Activated gamma-delta T cell treated with Interleukin-2 at 50 U/mL for 16 hours (primary cell): Measurements from ENCODE around the gene SEC24B.

Experiments used
- DNase-seq: peaks from one replicate; pipeline ENCODE4 v3.0.0-alpha.2; 2020

The SEC24B gene

DNA sequence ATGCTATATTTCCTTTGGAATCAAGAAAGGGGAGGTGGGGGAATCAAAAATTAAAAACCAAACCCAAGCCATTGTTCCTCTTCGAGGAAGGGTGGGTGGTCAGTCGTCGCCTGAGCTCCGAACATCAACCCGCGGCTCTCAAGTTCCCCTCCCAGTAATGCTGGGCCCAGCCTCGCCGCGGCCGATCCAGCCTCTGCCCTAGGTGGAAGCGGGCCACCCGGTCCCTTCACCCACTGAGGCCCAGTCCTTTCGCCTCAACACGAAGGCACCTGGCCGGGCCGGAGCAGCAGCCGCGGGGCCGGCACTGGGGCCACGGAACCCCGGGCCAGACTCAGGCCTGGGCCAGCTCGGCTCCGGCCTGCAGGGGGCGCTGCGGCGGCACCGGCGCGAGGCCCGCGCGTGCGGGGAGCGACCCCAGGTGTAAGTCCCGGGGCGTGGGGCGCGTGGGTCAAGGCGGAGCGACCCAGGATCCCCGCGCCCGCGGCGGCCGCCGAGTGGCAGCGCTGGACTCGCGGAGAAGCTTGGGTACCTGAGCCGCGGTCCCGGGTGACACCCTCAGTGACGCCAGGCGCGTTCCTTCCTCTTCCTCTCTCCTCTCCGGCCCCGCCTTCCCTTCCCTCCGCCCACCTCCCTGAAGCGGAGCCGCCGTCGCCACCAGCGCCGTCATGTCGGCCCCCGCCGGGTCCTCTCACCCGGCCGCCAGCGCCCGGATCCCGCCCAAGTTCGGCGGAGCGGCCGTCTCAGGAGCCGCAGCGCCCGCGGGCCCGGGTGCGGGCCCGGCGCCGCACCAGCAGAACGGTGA lies at the start of gene SEC24B:
Gene SEC24B (plus strand): TSS at position 611 of the 802 bp plus-strand sequence. CDS start 55 bp downstream, at position 666.
- DNase-seq, result peak; percentile 87

DNA sequence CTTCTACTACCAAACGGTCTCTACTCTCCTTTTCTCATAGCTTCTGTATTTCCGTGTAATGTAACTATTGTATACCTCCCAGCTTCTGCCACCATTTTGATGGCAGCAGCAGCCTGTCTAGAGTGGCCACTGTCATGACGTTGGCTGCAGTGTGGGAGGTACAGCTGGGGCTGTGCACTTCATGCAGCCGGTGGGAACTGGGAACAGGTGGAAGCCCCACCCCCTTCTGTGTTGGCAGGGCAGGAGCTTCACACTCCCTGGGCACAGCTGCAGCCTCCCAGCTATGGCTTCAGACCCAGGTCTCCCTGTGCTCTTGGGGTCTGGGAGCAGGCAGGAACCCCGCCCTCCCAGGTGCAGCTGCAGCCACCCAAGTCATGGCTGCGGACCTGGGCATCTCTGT lies 49.8 kb upstream of the SEC24B start:
- no peak for DNase-seq

GRCh38 chr4:109385260-109385659 lies 48.4 kb upstream of the SEC24B start:
- no peak for DNase-seq

DNA sequence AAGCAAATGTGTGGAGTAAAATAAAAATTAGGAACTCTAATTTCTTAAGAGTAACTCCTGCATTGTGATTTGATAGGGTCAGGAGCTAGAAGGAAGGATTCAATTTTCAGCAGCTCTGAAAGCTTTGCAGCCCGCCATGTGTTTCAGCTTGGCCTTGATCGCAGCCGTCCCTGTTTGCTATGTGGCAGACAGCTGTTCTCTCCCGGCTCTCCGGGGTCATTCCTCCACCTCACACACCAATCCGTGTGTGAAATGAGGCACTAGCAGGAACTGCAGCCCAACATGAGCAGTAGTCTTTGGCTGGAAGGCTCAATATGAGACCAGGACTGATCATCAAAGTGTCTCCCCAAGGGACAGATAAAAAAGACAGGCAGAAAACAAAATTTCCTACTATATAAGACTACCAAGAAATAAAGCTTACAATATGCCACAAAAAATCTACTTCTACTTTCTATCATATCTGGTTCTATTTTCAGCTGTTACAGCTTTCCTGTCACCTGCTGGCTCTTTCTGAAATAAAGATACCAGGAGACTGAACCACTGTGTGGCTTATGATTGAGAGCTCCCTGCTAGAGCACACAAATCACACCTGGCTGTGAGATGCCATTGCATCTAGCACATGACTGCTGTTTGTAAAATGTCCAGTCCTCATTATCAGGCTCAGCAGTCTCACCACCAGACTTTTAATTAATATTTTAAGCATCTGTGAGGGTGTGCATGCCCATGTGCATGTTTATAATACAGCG lies 44.1 kb upstream of the SEC24B start:
- no peak for DNase-seq

DNA sequence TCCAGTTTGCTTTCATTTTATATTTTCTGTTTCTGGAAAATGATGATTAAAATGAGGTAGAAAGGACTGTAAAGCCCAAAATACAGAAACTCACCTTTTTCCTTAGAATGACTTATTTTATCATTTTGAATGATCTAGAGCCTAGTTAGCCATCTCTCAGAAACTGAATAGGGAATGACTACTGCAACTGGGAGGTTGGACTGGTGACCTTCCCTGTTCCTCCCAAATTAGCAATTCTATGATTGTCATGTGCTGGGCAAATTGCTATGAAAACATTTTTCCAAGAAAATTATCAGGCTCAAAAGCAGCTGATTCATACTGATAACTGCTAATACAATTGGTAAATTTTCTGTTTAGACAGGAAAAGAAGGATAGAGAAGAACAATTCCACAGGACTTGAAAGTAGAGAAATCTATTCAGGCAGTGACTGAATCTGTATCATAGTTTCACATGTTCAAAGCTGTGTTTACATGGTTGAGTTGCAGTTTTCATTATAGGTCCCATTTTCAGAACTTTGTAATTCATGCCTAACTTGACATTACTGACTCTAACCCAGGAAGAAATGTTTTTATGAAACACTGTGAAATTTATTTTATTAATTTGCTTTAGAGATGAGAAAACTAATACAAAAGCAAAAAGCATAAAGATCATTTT lies 43.4 kb upstream of the SEC24B start:
- no peak for DNase-seq

DNA sequence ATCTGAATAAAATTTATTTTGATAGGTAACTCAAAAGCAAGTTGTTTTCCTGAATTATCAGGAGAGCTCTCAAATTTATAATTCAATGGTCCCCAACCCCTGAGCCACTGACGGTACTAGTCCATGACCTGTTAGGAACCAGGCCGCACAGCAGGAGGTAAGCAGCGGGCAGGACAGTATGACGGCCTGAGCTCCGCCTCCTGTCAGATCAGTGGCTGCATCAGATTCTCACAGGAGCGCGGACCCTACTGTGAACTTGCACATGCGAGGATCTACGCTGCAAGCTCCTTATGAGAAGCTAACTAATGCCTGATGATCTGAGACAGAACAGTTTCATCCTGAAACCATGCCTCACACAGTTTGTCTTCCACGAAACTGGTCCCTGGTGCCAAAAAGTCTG lies 37.9 kb upstream of the SEC24B start:
- DNase-seq, result no peak

- no peak for DNase-seq
These were observed 34.7 kb upstream of the SEC24B start for GRCh38 chr4:109398928-109399327.

DNA sequence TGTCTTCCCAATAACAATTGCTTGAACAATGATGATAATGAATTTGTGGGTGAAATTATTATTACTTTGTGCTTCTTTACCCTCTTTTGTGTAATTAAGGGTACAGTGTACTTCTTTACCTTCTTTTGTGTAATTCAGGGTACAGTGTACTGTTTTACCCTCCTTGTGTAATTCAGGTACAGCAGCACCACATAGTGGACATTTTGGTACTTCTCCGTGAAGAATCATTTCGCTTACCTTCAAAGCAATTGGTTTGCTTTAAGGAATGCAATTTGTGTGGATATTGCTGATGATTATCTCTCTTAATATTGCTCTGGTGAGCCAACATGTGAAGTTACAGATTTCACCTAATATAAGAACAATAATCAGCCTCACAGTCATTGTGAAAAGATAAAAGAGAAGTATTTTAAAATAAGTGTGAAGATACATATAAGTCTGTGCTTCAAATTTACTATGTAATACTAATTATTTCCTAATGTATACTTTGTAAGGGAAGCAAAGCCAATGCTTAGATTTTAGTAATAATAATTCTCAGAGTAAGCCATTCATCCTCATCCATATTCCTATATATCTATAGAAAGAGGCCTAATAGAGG lies 27.2 kb upstream of the SEC24B start:
- DNase-seq, result peak; percentile 14

DNA sequence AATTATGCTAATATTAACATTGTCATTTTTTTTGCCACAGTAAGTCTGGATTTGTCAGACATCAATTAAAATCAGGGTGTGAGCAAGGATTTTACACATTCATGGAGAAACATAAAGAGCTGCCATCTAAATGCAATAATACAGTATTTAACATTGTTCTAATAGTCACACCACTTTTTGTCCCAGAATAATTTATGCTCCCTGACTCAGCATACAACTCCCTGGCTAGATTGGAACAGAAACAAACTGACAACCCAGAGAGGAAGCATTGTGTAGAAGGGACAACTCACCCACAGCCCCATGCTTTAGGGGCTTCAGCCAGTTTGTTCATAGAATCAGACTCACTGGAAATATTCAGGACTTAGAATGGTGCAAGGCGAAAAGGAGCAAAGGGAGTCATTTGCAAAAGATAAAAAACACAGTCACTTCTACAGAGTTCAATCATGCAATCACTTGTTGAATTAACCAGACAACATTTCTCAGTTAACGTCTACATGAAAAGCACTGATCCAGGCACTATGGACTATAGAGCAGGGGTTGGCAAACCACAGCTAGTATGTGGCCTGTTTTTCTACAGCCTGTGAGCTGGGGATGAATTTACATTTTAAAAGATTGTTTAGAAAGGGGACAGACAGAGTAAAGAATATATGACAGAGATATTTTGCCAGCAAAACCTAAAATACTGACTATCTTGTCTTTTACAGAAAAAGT lies 26.4 kb upstream of the SEC24B start:
- DNase-seq, result no peak

- DNase-seq, result no peak
These were observed 24.9 kb upstream of the SEC24B start for GRCh38 chr4:109408711-109409110.

GRCh38 chr4:109410226-109410625 lies 23.4 kb upstream of the SEC24B start:
- no peak for DNase-seq

GRCh38 chr4:109410776-109411175 lies 22.8 kb upstream of the SEC24B start:
- DNase-seq, result no peak

- DNase-seq, result no peak
These were observed 21.7 kb upstream of the SEC24B start for GRCh38 chr4:109411964-109412363.

DNA sequence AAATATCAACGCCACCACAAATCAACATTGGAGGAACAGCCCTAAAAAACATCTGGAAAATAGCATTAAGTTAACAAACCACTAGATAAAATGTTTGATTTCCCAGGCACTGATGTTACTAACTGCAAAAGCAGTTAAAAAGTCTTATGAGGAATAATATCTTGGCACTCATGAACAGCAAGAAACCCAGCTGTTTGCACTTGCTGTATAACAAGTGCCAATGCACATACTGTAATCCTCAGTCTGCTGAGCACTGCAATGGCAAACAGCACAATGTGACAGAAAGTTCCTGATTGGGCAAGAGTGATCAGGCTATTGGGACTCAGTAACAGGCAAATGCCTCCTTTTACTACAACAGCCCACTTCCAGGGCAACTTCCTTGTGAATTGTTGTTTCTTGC lies 20.8 kb upstream of the SEC24B start:
- DNase-seq, result no peak

DNA sequence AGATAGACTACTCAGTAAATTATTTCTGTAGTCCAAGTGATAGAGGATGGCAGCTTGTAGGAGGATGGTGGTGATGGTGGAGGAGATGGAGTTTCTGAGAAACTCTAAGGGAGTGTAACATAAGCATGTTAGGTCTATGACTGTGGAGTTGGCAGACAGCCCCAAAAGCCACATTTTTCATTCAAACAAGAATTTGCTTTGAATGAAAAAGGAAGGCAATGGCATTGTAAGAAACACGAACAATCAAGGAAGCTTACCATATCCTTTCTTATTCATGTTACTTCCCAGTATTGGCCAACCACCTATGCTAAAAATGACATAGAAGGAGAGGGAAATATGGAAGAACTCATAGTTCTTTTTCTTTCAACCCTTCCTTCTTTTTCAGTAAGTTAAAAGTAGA lies 18.7 kb upstream of the SEC24B start:
- no peak for DNase-seq

DNA sequence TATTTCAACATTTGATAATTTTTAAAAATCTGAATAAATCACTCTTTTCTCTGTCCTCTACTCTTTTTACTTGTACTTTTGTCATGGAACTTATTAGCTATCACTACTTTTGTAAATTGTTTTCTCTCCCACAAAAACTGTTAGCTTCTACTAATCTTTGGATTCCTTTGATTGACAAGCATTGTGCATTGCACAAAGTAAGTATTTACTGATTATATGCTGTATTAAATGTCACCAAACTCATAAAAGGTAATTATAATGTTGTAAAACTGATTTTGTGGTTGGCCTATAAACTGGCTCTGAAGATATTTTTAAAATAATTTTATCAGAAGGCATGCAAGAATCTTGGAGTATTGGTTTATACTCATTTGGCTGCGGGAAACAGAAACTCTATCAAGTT lies 15.0 kb upstream of the SEC24B start:
- DNase-seq, result no peak

DNA sequence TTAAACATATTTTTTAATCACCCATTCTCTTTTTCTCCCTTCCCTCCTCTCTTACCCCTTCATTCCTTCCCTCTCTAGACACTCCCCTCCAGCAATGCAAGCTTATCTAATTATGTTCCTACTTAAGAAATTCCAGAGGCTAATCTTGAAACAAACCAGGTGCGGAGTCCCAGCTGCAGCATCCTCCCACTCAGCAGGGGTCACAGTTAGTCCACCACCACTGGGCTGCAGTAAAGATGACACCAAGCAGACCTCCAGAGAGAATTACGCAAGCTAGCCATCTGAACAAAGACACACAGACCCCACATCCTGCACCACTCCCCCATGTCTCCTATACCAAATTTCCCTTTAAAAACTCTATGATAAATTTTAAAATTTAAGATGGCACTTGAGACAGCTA lies 13.9 kb upstream of the SEC24B start:
- DNase-seq, result no peak

- DNase-seq, result no peak
These were observed 9.3 kb upstream of the SEC24B start for GRCh38 chr4:109424093-109424841.

GRCh38 chr4:109425405-109425804 lies 8.2 kb upstream of the SEC24B start:
- no peak for DNase-seq

GRCh38 chr4:109429545-109429944 lies 4.1 kb upstream of the SEC24B start:
- no peak for DNase-seq

DNA sequence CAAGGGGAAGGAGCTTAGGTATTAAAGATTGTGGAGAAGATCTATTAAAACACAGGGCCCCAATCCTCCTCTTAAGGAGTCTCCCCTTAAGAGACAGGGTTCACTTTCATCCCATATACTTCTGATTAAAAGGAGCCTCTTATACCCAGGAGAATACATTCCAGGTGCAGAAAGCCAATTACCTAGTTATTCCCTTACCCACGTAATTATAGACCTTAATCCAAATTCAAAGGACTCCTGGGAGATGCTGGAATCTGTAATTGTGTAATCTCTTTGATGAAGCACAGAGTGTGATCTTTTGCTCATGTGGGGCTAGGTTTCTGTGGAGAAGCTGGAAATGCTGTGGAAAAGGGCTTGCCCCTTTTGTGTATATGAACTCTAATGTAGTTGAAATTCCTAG lies 1.4 kb upstream of the SEC24B start:
- no peak for DNase-seq

DNA sequence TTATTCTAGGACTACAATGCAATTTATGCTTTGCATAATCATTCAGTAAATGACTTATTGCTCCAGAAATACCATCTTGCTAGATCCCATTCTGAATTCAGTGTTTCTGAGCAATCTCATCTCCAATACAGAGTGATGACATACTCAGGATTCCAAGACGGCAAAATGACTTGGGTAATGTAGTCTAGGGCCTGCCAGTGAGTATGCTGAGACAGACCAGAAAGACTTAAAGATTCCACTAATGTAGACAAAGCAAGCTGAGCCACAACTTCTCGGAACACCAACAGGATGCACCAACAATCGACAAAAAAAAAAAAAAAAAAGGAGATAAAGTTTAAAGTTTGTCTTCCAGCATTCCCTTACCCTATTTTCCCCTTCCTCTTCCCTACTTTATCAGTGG lies 919 bp upstream of the SEC24B start:
- DNase-seq, result no peak
